CD14-positive monocyte (primary cell): ENCODE data around the gene UCP3. TPM values are rescaled to one million over a fixed set of nuclear protein-coding genes. Genes with fewer than 3 reads are reported as not detected.
A peak's percentile ranks its signal among the peaks of the same experiment; 100 is the strongest.

Experiments
- DNase-seq, 3 donors: peaks; one replicate each; pipeline ENCODE4 v3.0.0-alpha.2; 2011 to 2022
- H2AFZ ChIP-seq: 2 replicates; pipeline ENCODE4 v1.6.0; 2012; ENCODE audit warnings: mild to moderate bottlenecking, low read depth, low read length, inconsistent platforms; ENCODE audit not compliant: insufficient read depth, poor library complexity, severe bottlenecking
- H3K27ac ChIP-seq, 2 donors: 1 replicate in 1 of 2; 2 replicates in 1 of 2; pipeline ENCODE4 v1.5.1; 2012 to 2013; ENCODE audit warnings: low read length in 2 of 2, control low read depth in 1 of 2, inconsistent platforms in 1 of 2, low read depth in 1 of 2, mild to moderate bottlenecking in 1 of 2
- H3K27me3 ChIP-seq, 2 donors: one replicate each; pipeline versions ENCODE4 v1.6.0 to v1.6.1; 2011 to 2013; ENCODE audit warnings: low read length in 2 of 2; ENCODE audit not compliant: control insufficient read depth in 2 of 2, insufficient read depth in 2 of 2
- H3K36me3 ChIP-seq, 2 donors: replicated peaks in 1 of 2; 1 replicate in 1 of 2; 2 replicates in 1 of 2; pipeline versions ENCODE4 v1.5.1 to v1.6.1; 2012 to 2013; ENCODE audit warnings: low read length in 2 of 2, control low read depth in 1 of 2, inconsistent platforms in 1 of 2, mild to moderate bottlenecking in 1 of 2; ENCODE audit not compliant: insufficient read depth in 2 of 2, control insufficient read depth in 1 of 2
- H3K4me1 ChIP-seq, 2 donors: 1 replicate in 1 of 2; 2 replicates in 1 of 2; pipeline versions ENCODE4 v1.5.1 to v1.6.1; 2012 to 2013; ENCODE audit warnings: low read length in 2 of 2, control low read depth in 1 of 2, inconsistent platforms in 1 of 2, mild to moderate bottlenecking in 1 of 2, moderate library complexity in 1 of 2; ENCODE audit not compliant: insufficient read depth in 2 of 2, control insufficient read depth in 1 of 2
- H3K4me2 ChIP-seq: replicated peaks from 2 replicates; pipeline ENCODE3; 2012; ENCODE audit warnings: low read length, moderate library complexity, mild to moderate bottlenecking; ENCODE audit not compliant: poor library complexity, severe bottlenecking; ENCODE audit errors: extremely low read depth
- H3K4me3 ChIP-seq, 3 experiments: fragments of 200-600 bp in 1 of 3; sonication (generic) in 1 of 3; replicated peaks in 1 of 3; 1 replicate in 2 of 3; 2 replicates in 1 of 3; pipeline ENCODE4 v1.5.1; 2011 to 2013; ENCODE audit warnings: low read length in 3 of 3, mild to moderate bottlenecking in 3 of 3, control low read depth in 2 of 3, low read depth in 2 of 3, inconsistent platforms in 1 of 3, moderate library complexity in 1 of 3
- H3K79me2 ChIP-seq: 2 replicates; pipeline ENCODE4 v1.6.0; 2012; ENCODE audit warnings: mild to moderate bottlenecking, control low read depth, inconsistent platforms, low read length, moderate library complexity; ENCODE audit not compliant: insufficient read depth
- H3K9ac ChIP-seq: 2 replicates; pipeline ENCODE4 v1.6.0; 2017; ENCODE audit warnings: low read length, mild to moderate bottlenecking; ENCODE audit not compliant: insufficient read depth, poor library complexity, severe bottlenecking
- H3K9me3 ChIP-seq, 2 donors: replicated peaks in 1 of 2; 1 replicate in 1 of 2; 2 replicates in 1 of 2; pipeline versions ENCODE4 v1.5.1 to v1.6.1; 2012 to 2013; ENCODE audit warnings: low read length in 2 of 2, control low read depth in 1 of 2; ENCODE audit not compliant: control insufficient read depth in 1 of 2, insufficient read depth in 1 of 2
- H4K20me1 ChIP-seq: 2 replicates; pipeline ENCODE4 v1.6.0; 2012; ENCODE audit warnings: mild to moderate bottlenecking, low read length, control low read depth, moderate library complexity; ENCODE audit not compliant: insufficient read depth
- H3K27ac Mint-ChIP-seq, 7 donors: one replicate each; pipeline ENCODE4 v1.8.0; 2020; ENCODE audit warnings: mild to moderate bottlenecking in 7 of 7, mixed read lengths in 7 of 7, moderate library complexity in 6 of 7, inconsistent platforms in 2 of 7
- H3K27me3 Mint-ChIP-seq, 3 donors: one replicate each; pipeline ENCODE4 v1.8.0; 2021 to 2022; ENCODE audit warnings: low read depth in 3 of 3, mild to moderate bottlenecking in 3 of 3, mixed read lengths in 3 of 3, moderate library complexity in 3 of 3, inconsistent platforms in 1 of 3
- H3K36me3 Mint-ChIP-seq, 2 donors: one replicate each; pipeline ENCODE4 v1.8.0; 2020; ENCODE audit warnings: mixed read lengths in 2 of 2, inconsistent platforms in 1 of 2, mild to moderate bottlenecking in 1 of 2
- H3K4me1 Mint-ChIP-seq: one replicate; pipeline ENCODE4 v1.8.0; 2020; ENCODE audit warnings: mild to moderate bottlenecking, mixed read lengths
- H3K4me3 Mint-ChIP-seq, 2 donors: one replicate each; pipeline ENCODE4 v1.8.0; 2020; ENCODE audit warnings: mild to moderate bottlenecking in 2 of 2, mixed read lengths in 2 of 2, moderate library complexity in 1 of 2
- H3K9me3 Mint-ChIP-seq, 7 donors: one replicate each; pipeline ENCODE4 v1.8.0; 2020 to 2022; ENCODE audit warnings: mixed read lengths in 7 of 7, mild to moderate bottlenecking in 6 of 7, moderate library complexity in 6 of 7, inconsistent platforms in 2 of 7
- WGBS: methylation state at CpG from one replicate; pipeline ENCODE4 v1.1.5; 2013; ENCODE audit warnings: missing lambda C conversion rate; ENCODE audit not compliant: insufficient coverage; 5-methylcytosine and 5-hydroxymethylcytosine counted together
- intact Hi-C, 2 donors: fragments of 100-400 bp; cut with micrococcal nuclease; formaldehyde crosslinking; loops; one replicate each; pipeline versions ENCODE4 v1.15.0 to v1.15.1; 2023
- polyA plus RNA-seq, 3 donors: library from polyadenylated mRNA; depleted of rRNA in 1 of 3; unstranded in 2 of 3; stranded (reverse) in 1 of 3; fragments of 300-500 nt in 2 of 3; fragments of >200 nt in 1 of 3; fragmentation: Illumina TruSeq in 2 of 3; gene quantifications; 1 replicate in 2 of 3; 2 replicates in 1 of 3; pipeline ENCODE4 v1.2.3, GENCODE V29; 2012 to 2021
- TF ChIP-seq, protein P1 (sequence below): fragments of 200-600 bp; IDR thresholded peaks from one replicate; pipeline ENCODE4 v1.8.0; 2022; ENCODE audit warnings: antibody characterized with exemption, mild to moderate bottlenecking

The UCP3 gene
- polyA plus RNA-seq, 3 donors: 3.8 TPM; not detected in 2

DNA sequence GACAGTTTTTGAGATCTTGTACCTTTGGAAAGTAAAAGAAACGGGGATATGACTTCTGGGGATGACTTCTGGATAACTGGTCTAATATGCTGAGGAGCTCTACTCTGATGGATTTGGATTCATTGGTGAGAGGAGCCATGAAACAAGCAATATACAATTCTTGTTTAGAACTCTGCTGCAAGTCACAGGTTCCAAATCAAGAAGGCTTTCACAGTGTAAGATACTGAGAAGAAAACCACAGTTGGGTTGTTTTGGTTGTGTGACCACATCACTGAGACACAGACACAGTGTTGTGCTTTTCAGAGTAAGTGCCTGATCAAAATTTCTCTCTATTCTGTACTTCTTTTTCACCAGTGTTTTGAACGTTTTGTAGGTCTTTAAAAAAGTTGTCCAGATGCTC, 13.2 kb downstream of the UCP3 start:
- H3K4me1 ChIP-seq: peaks cover 13 to 24% of the 10 kb centered on the region in 2 donors
- H3K36me3 ChIP-seq: peaks cover 0 to under 1% of the 10 kb centered on the region in 2 donors
- H2AFZ ChIP-seq: no peak overlapping the region
- no peaks in the 10 kb centered on the region for H3K79me2 ChIP-seq
- intact Hi-C loops: no loop called here
- peak in 1 of 3 donors; percentile 25 for DNase-seq
- no peaks in the 10 kb centered on the region for H4K20me1 ChIP-seq
- H3K4me2 ChIP-seq: peak overlapping the region; percentile 38
- TF ChIP-seq, protein P1, sequence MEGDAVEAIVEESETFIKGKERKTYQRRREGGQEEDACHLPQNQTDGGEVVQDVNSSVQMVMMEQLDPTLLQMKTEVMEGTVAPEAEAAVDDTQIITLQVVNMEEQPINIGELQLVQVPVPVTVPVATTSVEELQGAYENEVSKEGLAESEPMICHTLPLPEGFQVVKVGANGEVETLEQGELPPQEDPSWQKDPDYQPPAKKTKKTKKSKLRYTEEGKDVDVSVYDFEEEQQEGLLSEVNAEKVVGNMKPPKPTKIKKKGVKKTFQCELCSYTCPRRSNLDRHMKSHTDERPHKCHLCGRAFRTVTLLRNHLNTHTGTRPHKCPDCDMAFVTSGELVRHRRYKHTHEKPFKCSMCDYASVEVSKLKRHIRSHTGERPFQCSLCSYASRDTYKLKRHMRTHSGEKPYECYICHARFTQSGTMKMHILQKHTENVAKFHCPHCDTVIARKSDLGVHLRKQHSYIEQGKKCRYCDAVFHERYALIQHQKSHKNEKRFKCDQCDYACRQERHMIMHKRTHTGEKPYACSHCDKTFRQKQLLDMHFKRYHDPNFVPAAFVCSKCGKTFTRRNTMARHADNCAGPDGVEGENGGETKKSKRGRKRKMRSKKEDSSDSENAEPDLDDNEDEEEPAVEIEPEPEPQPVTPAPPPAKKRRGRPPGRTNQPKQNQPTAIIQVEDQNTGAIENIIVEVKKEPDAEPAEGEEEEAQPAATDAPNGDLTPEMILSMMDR: no peak
- Mint-ChIP-seq H3K27me3 (no peaks in the 10 kb centered on the region), H3K27ac (peak overlapping the region; percentile 88 to 94 (median 93)), H3K4me3 (peak overlapping the region in 1 of 2 donors; percentile 57), H3K9me3 (no peaks in the 10 kb centered on the region), H3K4me1 (peaks cover 16% of the 10 kb centered on the region), H3K36me3 (peaks cover 0 to under 1% of the 10 kb centered on the region in 2 donors)
- H3K27ac ChIP-seq: peak overlapping the region; percentile 5 to 94
- H3K9me3 ChIP-seq: no peaks in the 10 kb centered on the region
- peak overlapping the region in 1 of 3 experiments; percentile 21 for H3K4me3 ChIP-seq
- peak overlapping the region; percentile 44 for H3K9ac ChIP-seq
- 100% methylated on average over 1 of the region's 2 CpGs for WGBS
- H3K27me3 ChIP-seq: no peaks in the 10 kb centered on the region

DNA sequence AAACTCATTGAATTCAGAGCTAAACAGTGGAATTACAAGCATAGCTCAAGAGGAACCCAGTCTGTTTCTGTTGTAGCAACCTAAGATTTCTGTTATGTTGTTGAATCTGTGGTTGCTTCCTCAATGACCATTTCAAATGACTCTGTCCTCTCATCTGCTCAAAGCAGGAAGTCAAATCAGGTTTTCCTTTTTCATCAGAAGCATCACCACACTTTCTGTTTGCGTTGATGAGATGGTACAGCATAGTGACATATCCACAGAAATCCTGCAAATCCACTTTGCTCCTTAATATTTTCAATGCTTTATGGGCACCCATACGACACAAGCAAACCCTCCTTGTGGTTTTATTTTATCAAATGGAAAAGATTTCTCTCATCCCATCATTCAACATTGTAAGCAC, 13.6 kb downstream of the UCP3 start:
- no peak overlapping the region for H2AFZ ChIP-seq
- no peaks in the 10 kb centered on the region for H4K20me1 ChIP-seq
- DNase-seq: peak; percentile 86 to 96 (median 88)
- H3K9me3 ChIP-seq: no peaks in the 10 kb centered on the region
- no peaks in the 10 kb centered on the region for H3K79me2 ChIP-seq
- peak overlapping the region; percentile 57 for H3K9ac ChIP-seq
- H3K27ac ChIP-seq: peak overlapping the region in 1 of 2 donors; percentile 94
- Mint-ChIP-seq H3K9me3 (no peaks in the 10 kb centered on the region), H3K4me3 (peak overlapping the region in 1 of 2 donors; percentile 57), H3K27ac (peak overlapping the region; percentile 88 to 94 (median 93)), H3K36me3 (no peaks in the 10 kb centered on the region), H3K27me3 (no peaks in the 10 kb centered on the region), H3K4me1 (peaks cover 16% of the 10 kb centered on the region)
- TF ChIP-seq, protein P1: no peak
- H3K4me2 ChIP-seq: peak overlapping the region; percentile 38
- no CpG with 5 or more reads among the region's 2 CpGs for WGBS
- H3K36me3 ChIP-seq: no peaks in the 10 kb centered on the region
- peaks cover 13 to 24% of the 10 kb centered on the region in 2 donors for H3K4me1 ChIP-seq
- no peaks in the 10 kb centered on the region for H3K27me3 ChIP-seq
- peak overlapping the region in 1 of 3 experiments; percentile 21 for H3K4me3 ChIP-seq
- intact Hi-C loops: no loop called here
